Stomach (tissue), 4 donors: ENCODE data around the gene GOLGA7B.

Experiments
- POLR2A ChIP-seq, 4 donors: fragments of 450-650 bp; IDR thresholded peaks; one replicate each; pipeline ENCODE4 v1.6.1; 2016; ENCODE audit warnings: antibody characterized with exemption in 4 of 4, control low read depth in 2 of 4, mild to moderate bottlenecking in 1 of 4, moderate library complexity in 1 of 4
- POLR2AphosphoS5 ChIP-seq, 3 donors: sonication (generic); formaldehyde crosslinking; IDR thresholded peaks; one replicate each; pipeline ENCODE4 v1.6.1; 2016; ENCODE audit warnings: antibody characterized with exemption in 3 of 3
- TF ChIP-seq, protein P1 (sequence below), 7 experiments: fragments of 450-650 bp in 4 of 7; fragments of 200-600 bp in 3 of 7; sonication (generic) in 3 of 7; IDR thresholded peaks; one replicate each; pipeline ENCODE4 v1.5.1; 2016 to 2019; ENCODE audit warnings: antibody characterized with exemption in 7 of 7, control low read depth in 2 of 7, mild to moderate bottlenecking in 1 of 7

DNA sequence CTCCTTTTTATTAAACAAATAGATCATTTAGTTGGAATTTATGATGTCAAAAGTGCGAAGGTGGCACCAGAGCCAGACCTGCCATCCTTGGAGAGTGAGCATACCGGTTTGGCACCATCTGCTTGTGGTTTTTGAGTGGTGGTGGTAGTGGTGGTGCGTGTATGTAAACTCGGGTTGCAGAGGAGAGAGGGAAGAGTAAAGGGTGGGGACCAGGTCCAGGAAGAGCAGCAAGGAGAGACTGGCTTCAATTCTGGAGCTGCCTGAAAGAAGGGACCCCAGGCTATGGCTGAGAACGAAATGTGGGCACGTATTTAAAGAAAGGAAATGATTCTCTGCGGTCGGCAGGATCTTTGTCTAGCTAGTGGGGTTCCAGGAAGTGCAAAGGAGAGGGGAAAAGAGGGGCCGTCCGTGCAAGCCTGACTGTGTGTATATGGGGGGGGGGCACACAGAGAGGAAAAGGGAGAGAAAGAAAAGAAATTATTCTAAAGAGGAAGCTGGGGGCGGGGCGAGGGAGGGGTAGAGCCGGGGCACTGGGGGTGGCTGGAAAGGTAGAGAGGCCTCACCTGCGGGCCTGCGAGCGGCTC, 448 bp upstream of the GOLGA7B start:
- TF ChIP-seq, protein P1, sequence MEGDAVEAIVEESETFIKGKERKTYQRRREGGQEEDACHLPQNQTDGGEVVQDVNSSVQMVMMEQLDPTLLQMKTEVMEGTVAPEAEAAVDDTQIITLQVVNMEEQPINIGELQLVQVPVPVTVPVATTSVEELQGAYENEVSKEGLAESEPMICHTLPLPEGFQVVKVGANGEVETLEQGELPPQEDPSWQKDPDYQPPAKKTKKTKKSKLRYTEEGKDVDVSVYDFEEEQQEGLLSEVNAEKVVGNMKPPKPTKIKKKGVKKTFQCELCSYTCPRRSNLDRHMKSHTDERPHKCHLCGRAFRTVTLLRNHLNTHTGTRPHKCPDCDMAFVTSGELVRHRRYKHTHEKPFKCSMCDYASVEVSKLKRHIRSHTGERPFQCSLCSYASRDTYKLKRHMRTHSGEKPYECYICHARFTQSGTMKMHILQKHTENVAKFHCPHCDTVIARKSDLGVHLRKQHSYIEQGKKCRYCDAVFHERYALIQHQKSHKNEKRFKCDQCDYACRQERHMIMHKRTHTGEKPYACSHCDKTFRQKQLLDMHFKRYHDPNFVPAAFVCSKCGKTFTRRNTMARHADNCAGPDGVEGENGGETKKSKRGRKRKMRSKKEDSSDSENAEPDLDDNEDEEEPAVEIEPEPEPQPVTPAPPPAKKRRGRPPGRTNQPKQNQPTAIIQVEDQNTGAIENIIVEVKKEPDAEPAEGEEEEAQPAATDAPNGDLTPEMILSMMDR (IDR thresholded peaks at IDR 0.05) = no peak
- TF ChIP-seq POLR2AphosphoS5 (IDR thresholded peaks at IDR 0.05) = no peak
- no peak for TF ChIP-seq POLR2A (IDR thresholded peaks at IDR 0.05)
